ENCODE results near the gene PACRG.
"Not testable (repeated sequence)": the region's sequence is repeated elsewhere in the genome, so short reads cannot be mapped to it uniquely, and the experiment has no call there.

The PACRG gene

GRCh38 chr6:162727322-162728182 is at the start of gene PACRG, which contains the start of gene PRKN:
Gene PACRG (plus strand): TSS chr6:162727974.
Gene PRKN (minus strand): TSS chr6:162727766.
- peak within 1 kb of the TSS; percentile 83 for H3K9ac ChIP-seq (ENCODE audit: low read depth, low read length)

DNA sequence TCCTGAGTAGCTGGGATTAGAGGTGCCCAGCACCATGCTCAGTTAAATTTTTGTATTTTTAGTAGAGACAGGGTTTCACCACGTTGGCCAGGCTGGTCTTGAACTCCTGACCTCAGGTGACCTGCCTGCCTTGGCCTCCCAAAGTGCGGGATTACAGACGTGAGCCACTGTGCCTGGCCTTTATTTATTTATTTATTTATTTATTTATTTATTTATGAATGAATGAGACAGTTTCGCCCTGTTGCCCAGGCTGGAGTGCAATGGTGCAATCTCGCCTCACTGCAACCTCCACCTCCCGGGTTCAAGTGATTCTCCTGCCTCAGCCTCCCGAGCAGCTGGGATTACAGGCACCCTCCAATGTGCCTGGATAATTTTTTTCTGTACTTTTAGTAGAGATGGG is 48.9 kb upstream of the PACRG start:
- not testable (repeated sequence) for H3K36me3 ChIP-seq (ENCODE audit: insufficient read depth, low read length); H3K9me3 ChIP-seq (ENCODE audit: control insufficient read depth, insufficient read depth, low read length); H3K4me1 ChIP-seq (ENCODE audit: insufficient read depth, low read length); H3K9ac ChIP-seq (ENCODE audit: low read depth, low read length)

More at GRCh38 chr6:162727322-162728182, at the start of gene PACRG, which contains the start of gene PRKN:
- no peaks in the 10 kb centered on the region for H3K9me3 ChIP-seq (ENCODE audit: control insufficient read depth, insufficient read depth, low read length)
- no peaks in the 10 kb centered on the region for H3K36me3 ChIP-seq (ENCODE audit: insufficient read depth, low read length)
- peaks cover 8% of the 10 kb centered on the region; the same call in 1 of the 2 replicates for H3K4me1 ChIP-seq (ENCODE audit: insufficient read depth, low read length)

- no peaks in the 10 kb centered on the region for H3K36me3 ChIP-seq (ENCODE audit: insufficient read depth, low read length)
- H3K4me1 ChIP-seq (ENCODE audit: insufficient read depth, low read length): no peaks in the 10 kb centered on the region
- no peaks in the 10 kb centered on the region for H3K9me3 ChIP-seq (ENCODE audit: control insufficient read depth, insufficient read depth, low read length)
- no peak overlapping the region for H3K9ac ChIP-seq (ENCODE audit: low read depth, low read length)
Measured at GRCh38 chr6:162679681-162680080, 48.1 kb upstream of the PACRG start.

DNA sequence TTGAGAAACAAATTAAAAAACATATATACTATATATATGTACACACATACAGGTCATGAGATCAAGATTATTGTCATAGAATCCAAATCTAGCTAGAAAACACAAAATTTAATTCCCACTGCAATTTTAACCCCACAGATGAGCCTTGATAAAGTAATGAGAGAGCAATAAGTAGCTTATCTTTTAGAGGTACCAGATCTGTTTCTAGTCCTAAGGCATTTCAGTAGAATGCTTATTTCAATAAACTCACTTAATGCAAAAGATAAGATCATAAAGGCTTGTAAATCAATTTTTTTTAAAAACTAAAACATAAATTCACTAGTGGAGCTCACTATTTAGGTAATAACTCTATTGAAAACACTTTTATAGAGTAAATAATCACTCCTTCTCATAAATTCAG is 47.4 kb upstream of the PACRG start:
- H3K4me1 ChIP-seq (ENCODE audit: insufficient read depth, low read length): no peaks in the 10 kb centered on the region
- H3K9ac ChIP-seq (ENCODE audit: low read depth, low read length): no peak overlapping the region
- H3K9me3 ChIP-seq (ENCODE audit: control insufficient read depth, insufficient read depth, low read length): no peaks in the 10 kb centered on the region
- H3K36me3 ChIP-seq (ENCODE audit: insufficient read depth, low read length): no peaks in the 10 kb centered on the region

DNA sequence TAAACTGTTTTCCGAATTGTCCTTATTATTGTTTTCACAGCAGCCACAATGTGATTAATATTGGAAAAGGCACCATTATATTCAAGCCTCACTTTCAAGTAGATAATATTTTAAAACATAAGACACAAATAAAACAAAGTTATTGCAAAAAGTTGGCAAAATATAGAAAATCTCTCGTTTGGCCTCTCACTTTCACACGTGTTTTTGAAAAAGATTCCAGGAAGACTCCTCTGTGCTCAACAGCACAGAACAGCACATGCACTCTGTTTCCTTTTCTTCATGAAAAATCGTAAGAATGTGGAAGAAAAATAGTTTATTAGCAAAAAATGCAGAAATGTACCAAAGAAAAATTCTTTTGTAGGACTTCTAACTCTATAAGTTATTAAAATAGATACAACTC is 46.9 kb upstream of the PACRG start:
- no peaks in the 10 kb centered on the region for H3K9me3 ChIP-seq (ENCODE audit: control insufficient read depth, insufficient read depth, low read length)
- H3K9ac ChIP-seq (ENCODE audit: low read depth, low read length): no peak overlapping the region
- no peaks in the 10 kb centered on the region for H3K4me1 ChIP-seq (ENCODE audit: insufficient read depth, low read length)
- no peaks in the 10 kb centered on the region for H3K36me3 ChIP-seq (ENCODE audit: insufficient read depth, low read length)

DNA sequence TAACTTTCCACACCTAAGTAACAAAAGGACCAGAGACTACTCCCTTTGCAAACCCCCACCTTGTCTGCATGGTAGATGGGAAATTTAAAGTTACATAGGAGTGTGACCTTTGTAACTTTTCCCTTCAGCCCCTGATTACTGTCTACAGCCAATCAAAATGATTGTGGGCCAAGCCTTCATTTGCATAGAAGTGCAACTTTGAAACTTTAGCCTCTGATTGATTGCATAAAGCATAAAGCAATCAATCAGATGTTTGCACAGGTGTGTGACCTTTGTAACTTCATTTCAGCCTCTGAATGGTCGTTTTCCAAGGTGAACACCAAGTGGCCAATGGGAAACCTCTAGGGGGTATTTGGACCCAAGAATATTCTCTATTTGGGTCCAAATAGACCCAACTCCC is 46.3 kb upstream of the PACRG start:
- no peak overlapping the region for H3K9ac ChIP-seq (ENCODE audit: low read depth, low read length)
- no peaks in the 10 kb centered on the region for H3K4me1 ChIP-seq (ENCODE audit: insufficient read depth, low read length)
- H3K9me3 ChIP-seq (ENCODE audit: control insufficient read depth, insufficient read depth, low read length): no peaks in the 10 kb centered on the region
- no peaks in the 10 kb centered on the region for H3K36me3 ChIP-seq (ENCODE audit: insufficient read depth, low read length)

GRCh38 chr6:162683135-162683534 is 44.6 kb upstream of the PACRG start:
- Histone ChIP-seq H3K9ac (ENCODE audit: low read depth, low read length) (no peak overlapping the region), H3K9me3 (ENCODE audit: control insufficient read depth, insufficient read depth, low read length) (no peaks in the 10 kb centered on the region), H3K4me1 (ENCODE audit: insufficient read depth, low read length) (no peaks in the 10 kb centered on the region), H3K36me3 (ENCODE audit: insufficient read depth, low read length) (no peaks in the 10 kb centered on the region)

- Histone ChIP-seq H3K4me1 (ENCODE audit: insufficient read depth, low read length) (no peaks in the 10 kb centered on the region; the same call in 1 of the 2 replicates), H3K36me3 (ENCODE audit: insufficient read depth, low read length) (no peaks in the 10 kb centered on the region), H3K9ac (ENCODE audit: low read depth, low read length) (no peak overlapping the region), H3K9me3 (ENCODE audit: control insufficient read depth, insufficient read depth, low read length) (no peaks in the 10 kb centered on the region)
Measured at GRCh38 chr6:162684052-162684451, 43.7 kb upstream of the PACRG start.

DNA sequence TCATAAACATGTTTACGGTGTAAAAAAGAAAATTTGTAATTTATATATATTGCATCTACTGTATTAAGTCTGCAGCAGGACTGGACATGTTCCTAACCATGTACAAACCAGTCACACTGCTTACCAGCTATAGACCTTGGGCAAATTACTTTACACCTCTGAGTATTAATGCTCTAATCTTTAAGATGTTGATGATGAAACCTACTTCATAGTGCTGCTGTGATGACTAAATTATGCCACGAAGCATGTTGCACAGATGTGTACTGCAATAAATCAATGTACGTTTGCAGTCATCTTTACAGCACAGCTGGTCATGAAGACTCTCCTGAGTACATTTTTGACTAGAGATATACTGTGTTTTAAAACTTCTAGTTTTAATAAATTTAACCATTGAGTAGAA is 42.8 kb upstream of the PACRG start:
- Histone ChIP-seq H3K9me3 (ENCODE audit: control insufficient read depth, insufficient read depth, low read length) (no peaks in the 10 kb centered on the region), H3K9ac (ENCODE audit: low read depth, low read length) (no peak overlapping the region), H3K36me3 (ENCODE audit: insufficient read depth, low read length) (no peaks in the 10 kb centered on the region), H3K4me1 (ENCODE audit: insufficient read depth, low read length) (peaks cover 9% of the 10 kb centered on the region; the same call in 1 of the 2 replicates)

- no peaks in the 10 kb centered on the region for H3K9me3 ChIP-seq (ENCODE audit: control insufficient read depth, insufficient read depth, low read length)
- no peaks in the 10 kb centered on the region for H3K36me3 ChIP-seq (ENCODE audit: insufficient read depth, low read length)
- peaks cover 14% of the 10 kb centered on the region; the same call in 1 of the 2 replicates for H3K4me1 ChIP-seq (ENCODE audit: insufficient read depth, low read length)
- no peak overlapping the region for H3K9ac ChIP-seq (ENCODE audit: low read depth, low read length)
Measured at GRCh38 chr6:162685586-162685985, 42.2 kb upstream of the PACRG start.

GRCh38 chr6:162688751-162689345 is 38.9 kb upstream of the PACRG start:
- Histone ChIP-seq H3K36me3 (ENCODE audit: insufficient read depth, low read length) (no peaks in the 10 kb centered on the region), H3K9me3 (ENCODE audit: control insufficient read depth, insufficient read depth, low read length) (no peaks in the 10 kb centered on the region), H3K4me1 (ENCODE audit: insufficient read depth, low read length) (peaks cover 14% of the 10 kb centered on the region; the same call in 1 of the 2 replicates), H3K9ac (ENCODE audit: low read depth, low read length) (no peak overlapping the region)

DNA sequence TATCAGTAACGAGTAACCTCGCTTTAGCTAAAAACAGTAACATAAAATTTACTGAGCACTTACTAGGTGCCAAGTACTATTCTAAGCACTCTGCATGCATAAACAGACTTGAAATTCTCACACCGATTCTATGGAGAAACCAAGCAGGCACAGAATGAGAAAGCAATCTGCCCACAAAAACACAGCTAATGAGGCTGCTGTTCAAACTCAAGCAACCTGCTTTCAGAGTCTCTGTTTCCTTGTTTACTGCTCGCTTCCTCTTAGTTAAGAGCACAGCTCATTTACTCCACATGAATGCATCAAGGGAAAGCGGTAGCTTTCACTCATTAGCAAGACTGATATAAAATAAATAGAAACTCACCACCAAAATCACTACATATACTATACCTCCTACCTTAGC is 37.6 kb upstream of the PACRG start:
- Histone ChIP-seq H3K9me3 (ENCODE audit: control insufficient read depth, insufficient read depth, low read length) (no peaks in the 10 kb centered on the region), H3K4me1 (ENCODE audit: insufficient read depth, low read length) (peaks cover 14% of the 10 kb centered on the region; the same call in 1 of the 2 replicates), H3K9ac (ENCODE audit: low read depth, low read length) (no peak overlapping the region), H3K36me3 (ENCODE audit: insufficient read depth, low read length) (no peaks in the 10 kb centered on the region)

DNA sequence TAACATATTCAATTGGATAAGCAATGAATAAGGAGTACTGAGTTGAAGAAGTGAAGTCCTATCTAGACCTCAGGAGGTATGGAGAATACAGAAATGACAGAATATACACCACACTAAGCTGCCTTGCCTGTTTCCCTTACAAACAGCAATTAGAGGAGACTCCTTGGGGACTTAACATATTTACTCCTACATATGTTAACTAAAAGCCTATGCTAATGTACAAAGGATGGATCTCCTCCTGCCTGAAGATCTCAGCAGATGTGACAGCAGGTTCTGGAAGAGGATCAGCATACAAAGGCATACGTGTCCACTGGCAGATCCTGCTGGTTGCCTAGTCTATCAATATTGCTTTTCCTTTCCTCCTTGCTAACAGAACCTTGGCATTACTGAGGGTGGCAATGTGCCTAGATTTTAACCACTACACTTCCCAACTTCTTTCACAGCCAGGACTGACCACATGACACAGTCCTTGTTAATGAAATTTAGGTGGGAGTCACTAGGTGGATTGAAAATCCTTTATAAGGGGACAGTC is 29.8 kb upstream of the PACRG start:
- no peak overlapping the region for H3K9ac ChIP-seq (ENCODE audit: low read depth, low read length)
- H3K4me1 ChIP-seq (ENCODE audit: insufficient read depth, low read length): no peaks in the 10 kb centered on the region
- no peaks in the 10 kb centered on the region for H3K9me3 ChIP-seq (ENCODE audit: control insufficient read depth, insufficient read depth, low read length)
- H3K36me3 ChIP-seq (ENCODE audit: insufficient read depth, low read length): no peaks in the 10 kb centered on the region

GRCh38 chr6:162698440-162698839 is 29.3 kb upstream of the PACRG start:
- Histone ChIP-seq H3K36me3 (ENCODE audit: insufficient read depth, low read length) (no peaks in the 10 kb centered on the region), H3K4me1 (ENCODE audit: insufficient read depth, low read length) (no peaks in the 10 kb centered on the region), H3K9me3 (ENCODE audit: control insufficient read depth, insufficient read depth, low read length) (no peaks in the 10 kb centered on the region), H3K9ac (ENCODE audit: low read depth, low read length) (no peak overlapping the region)

DNA sequence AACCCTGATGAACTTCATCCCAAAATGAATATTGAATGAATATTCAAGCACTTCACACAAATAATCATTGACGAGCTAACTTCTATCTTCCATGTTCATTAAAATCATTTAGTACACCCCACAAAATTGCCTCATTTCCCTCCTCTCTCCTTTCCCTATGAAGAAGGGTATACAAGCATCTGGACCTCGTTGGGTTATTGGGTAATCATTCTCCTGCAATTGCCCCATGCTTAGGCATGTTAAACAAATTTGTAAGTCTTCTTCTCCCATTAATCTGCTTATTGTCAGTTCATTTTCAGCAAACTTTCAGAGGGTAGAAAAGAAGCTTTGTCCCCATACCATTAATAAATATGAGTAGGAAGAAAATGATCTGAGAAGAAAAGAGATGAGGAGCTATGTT is 27.8 kb upstream of the PACRG start:
- Histone ChIP-seq H3K9ac (ENCODE audit: low read depth, low read length) (no peak overlapping the region), H3K4me1 (ENCODE audit: insufficient read depth, low read length) (no peaks in the 10 kb centered on the region), H3K36me3 (ENCODE audit: insufficient read depth, low read length) (no peaks in the 10 kb centered on the region), H3K9me3 (ENCODE audit: control insufficient read depth, insufficient read depth, low read length) (no peaks in the 10 kb centered on the region)

Data from ES-I3 (cell line).